ENCODE results near the gene IFNL1. TPM values are rescaled to one million over a fixed set of nuclear protein-coding genes. Genes with fewer than 3 reads are reported as not detected.

IFNL1 gene
- total RNA-seq, 2 donors from 2014 or later: not detected

GRCh38 chr19:39299404-39299803, 3.2 kb downstream of the IFNL1 start:
- intact Hi-C loops (cut with DNase I): no loop called here
- no peak overlapping the region for H3K4me3 ChIP-seq
- H3K36me3 ChIP-seq: no peaks in the 10 kb centered on the region
- H3K27ac ChIP-seq: no peak overlapping the region
- H3K9me3 ChIP-seq: no peaks in the 10 kb centered on the region
- DNase-seq (ENCODE audit: low spot score): no peak
- WGBS: 85% methylated on average over 9 of the region's 9 CpGs
- H3K27me3 ChIP-seq (replicated peaks; ENCODE audit: insufficient read depth): peaks cover 2% of the 10 kb centered on the region
- TF ChIP-seq, protein P1, sequence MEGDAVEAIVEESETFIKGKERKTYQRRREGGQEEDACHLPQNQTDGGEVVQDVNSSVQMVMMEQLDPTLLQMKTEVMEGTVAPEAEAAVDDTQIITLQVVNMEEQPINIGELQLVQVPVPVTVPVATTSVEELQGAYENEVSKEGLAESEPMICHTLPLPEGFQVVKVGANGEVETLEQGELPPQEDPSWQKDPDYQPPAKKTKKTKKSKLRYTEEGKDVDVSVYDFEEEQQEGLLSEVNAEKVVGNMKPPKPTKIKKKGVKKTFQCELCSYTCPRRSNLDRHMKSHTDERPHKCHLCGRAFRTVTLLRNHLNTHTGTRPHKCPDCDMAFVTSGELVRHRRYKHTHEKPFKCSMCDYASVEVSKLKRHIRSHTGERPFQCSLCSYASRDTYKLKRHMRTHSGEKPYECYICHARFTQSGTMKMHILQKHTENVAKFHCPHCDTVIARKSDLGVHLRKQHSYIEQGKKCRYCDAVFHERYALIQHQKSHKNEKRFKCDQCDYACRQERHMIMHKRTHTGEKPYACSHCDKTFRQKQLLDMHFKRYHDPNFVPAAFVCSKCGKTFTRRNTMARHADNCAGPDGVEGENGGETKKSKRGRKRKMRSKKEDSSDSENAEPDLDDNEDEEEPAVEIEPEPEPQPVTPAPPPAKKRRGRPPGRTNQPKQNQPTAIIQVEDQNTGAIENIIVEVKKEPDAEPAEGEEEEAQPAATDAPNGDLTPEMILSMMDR (IDR thresholded peaks at IDR 0.05): no peak
- TF ChIP-seq POLR2A (IDR thresholded peaks at IDR 0.05) (no peak), POLR2AphosphoS5 (IDR thresholded peaks at IDR 0.05) (no peak)
- no peaks in the 10 kb centered on the region for H3K4me1 ChIP-seq (replicated peaks)

GRCh38 chr19:39299832-39300231, 3.6 kb downstream of the IFNL1 start:
- 88% methylated on average over 10 of the region's 10 CpGs for WGBS
- H3K36me3 ChIP-seq: no peaks in the 10 kb centered on the region
- no peaks in the 10 kb centered on the region for H3K9me3 ChIP-seq
- H3K27ac ChIP-seq: no peak overlapping the region
- H3K4me1 ChIP-seq (replicated peaks): no peaks in the 10 kb centered on the region
- intact Hi-C loops (cut with DNase I): no loop called here
- TF ChIP-seq POLR2AphosphoS5 (IDR thresholded peaks at IDR 0.05) (no peak), POLR2A (IDR thresholded peaks at IDR 0.05) (no peak)
- TF ChIP-seq, protein P1 (IDR thresholded peaks at IDR 0.05): no peak
- H3K27me3 ChIP-seq (replicated peaks; ENCODE audit: insufficient read depth): peaks cover 2% of the 10 kb centered on the region
- H3K4me3 ChIP-seq: no peak overlapping the region
- no peak for DNase-seq (ENCODE audit: low spot score)

DNA sequence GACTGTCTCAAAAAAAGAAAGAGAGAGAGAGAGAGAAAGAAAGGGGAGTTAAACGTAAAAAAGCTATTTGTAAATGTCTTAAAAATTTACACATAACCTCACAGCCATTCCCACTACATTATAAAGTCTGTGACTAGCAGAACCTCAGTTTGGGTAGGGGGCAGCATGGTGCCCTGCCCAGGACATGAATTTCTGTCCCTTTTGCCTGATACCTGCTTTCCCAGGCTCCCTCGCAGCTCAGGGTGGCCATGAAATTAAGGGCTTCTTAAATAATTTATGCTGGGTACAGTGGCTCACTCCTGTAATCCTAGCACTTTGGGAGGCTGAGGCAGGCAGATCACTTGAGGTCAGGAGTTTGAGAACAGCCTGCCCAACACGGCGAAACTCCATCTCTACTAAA, 4.8 kb downstream of the IFNL1 start:
- Histone ChIP-seq H3K27me3 (replicated peaks; ENCODE audit: insufficient read depth) (peaks cover 2% of the 10 kb centered on the region), H3K4me3 (no peak overlapping the region), H3K27ac (no peak overlapping the region), H3K4me1 (replicated peaks) (no peaks in the 10 kb centered on the region), H3K36me3 (no peaks in the 10 kb centered on the region), H3K9me3 (no peaks in the 10 kb centered on the region)
- intact Hi-C loops (cut with DNase I): no loop called here
- WGBS: 76% methylated on average over 4 of the region's 4 CpGs
- DNase-seq (ENCODE audit: low spot score): no peak
- TF ChIP-seq POLR2AphosphoS5 (IDR thresholded peaks at IDR 0.05): no peak
- TF ChIP-seq, protein P1 (IDR thresholded peaks at IDR 0.05): no peak
- no peak for TF ChIP-seq POLR2A (IDR thresholded peaks at IDR 0.05)

DNA sequence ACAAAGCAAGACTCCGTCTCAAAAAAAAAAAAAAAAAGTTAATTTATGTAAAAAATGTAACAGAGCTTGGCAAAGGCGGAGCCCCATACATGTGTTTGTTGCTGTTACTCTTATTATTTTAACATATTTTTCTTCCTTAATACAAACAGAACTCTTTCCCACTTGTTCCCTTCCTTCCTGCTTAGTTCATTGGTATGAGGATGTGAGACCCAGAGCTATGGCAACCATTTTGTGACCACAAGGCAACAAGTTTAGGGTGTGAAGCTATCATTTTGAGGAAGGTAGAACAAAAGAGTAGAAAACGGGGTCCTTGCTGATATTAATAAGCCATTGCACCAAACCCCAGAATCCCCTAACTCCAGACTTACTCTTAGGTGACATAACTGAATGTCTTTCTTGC, 5.4 kb downstream of the IFNL1 start:
- no peaks in the 10 kb centered on the region for H3K4me1 ChIP-seq (replicated peaks)
- no peak for TF ChIP-seq POLR2A (IDR thresholded peaks at IDR 0.05)
- no peak for TF ChIP-seq POLR2AphosphoS5 (IDR thresholded peaks at IDR 0.05)
- TF ChIP-seq, protein P1 (IDR thresholded peaks at IDR 0.05): no peak
- 90% methylated on average over 3 of the region's 3 CpGs for WGBS
- intact Hi-C loops (cut with DNase I): no loop called here
- no peak overlapping the region for H3K27ac ChIP-seq
- H3K27me3 ChIP-seq (replicated peaks; ENCODE audit: insufficient read depth): peaks cover 2% of the 10 kb centered on the region
- no peak overlapping the region for H3K4me3 ChIP-seq
- DNase-seq (ENCODE audit: low spot score): no peak
- H3K36me3 ChIP-seq: no peaks in the 10 kb centered on the region
- no peaks in the 10 kb centered on the region for H3K9me3 ChIP-seq

GRCh38 chr19:39303373-39304184, 7.4 kb downstream of the IFNL1 start:
- TF ChIP-seq POLR2AphosphoS5 (IDR thresholded peaks at IDR 0.05): no peak
- TF ChIP-seq POLR2A (IDR thresholded peaks at IDR 0.05): no peak
- TF ChIP-seq, protein P1 (IDR thresholded peaks at IDR 0.05): no peak
- no peaks in the 10 kb centered on the region for H3K9me3 ChIP-seq
- peaks cover 2% of the 10 kb centered on the region for H3K27me3 ChIP-seq (replicated peaks; ENCODE audit: insufficient read depth)
- WGBS: 54% methylated on average over 10 of the region's 10 CpGs
- peaks cover 5% of the 10 kb centered on the region for H3K4me1 ChIP-seq (replicated peaks)
- no peak overlapping the region for H3K27ac ChIP-seq
- intact Hi-C loops (cut with DNase I): no loop called here
- H3K36me3 ChIP-seq: no peaks in the 10 kb centered on the region
- no peak for DNase-seq (ENCODE audit: low spot score)
- no peak overlapping the region for H3K4me3 ChIP-seq

Data from prostate gland (tissue), 2 donors.